Measurements from ENCODE around the gene PRRC2A. TPM values are rescaled to one million over a fixed set of nuclear protein-coding genes. Genes with fewer than 3 reads are reported as not detected.

PRRC2A gene
- total RNA-seq, 4 donors from 2014 or later, result 68.8 to 138 (median 89.2) TPM

GRCh38 chr6:31661262-31662123, 41.0 kb downstream of the PRRC2A start:
- 84% methylated on average over 12 of the region's 12 CpGs for WGBS
- peaks cover 58 to 76% (median 67%) of the 10 kb centered on the region in 4 donors for H3K4me1 ChIP-seq
- intact Hi-C loops (cut with DNase I), result no loop called here

GRCh38 chr6:31662124-31662723, 41.7 kb downstream of the PRRC2A start:
- Histone ChIP-seq H3K36me3 (peaks cover 0 to 33% (median 30%) of the 10 kb centered on the region in 4 donors), H3K27ac (replicated peaks in 1 of 4) (peak overlapping the region in 3 of 4 donors; percentile 1 to 99 (median 50)), H3K9me3 (no peaks in the 10 kb centered on the region), H3K4me3 (no peak overlapping the region), H3K27me3 (no peaks in the 10 kb centered on the region), H3K4me1 (peaks cover 65 to 79% (median 74%) of the 10 kb centered on the region in 4 donors)
- TF ChIP-seq CTCF (IDR thresholded peaks at IDR 0.05), result no peak
- TF ChIP-seq EP300 (IDR thresholded peaks at IDR 0.05), result no peak
- no peak for TF ChIP-seq POLR2A (IDR thresholded peaks at IDR 0.05; ENCODE audit: low read depth)
- TF ChIP-seq POLR2AphosphoS5 (IDR thresholded peaks at IDR 0.05), result no peak
- intact Hi-C loops (cut with DNase I), result no loop called here
- DNase-seq (ENCODE audit: extremely low spot score), result no peak
- 86% methylated on average over 12 of the region's 12 CpGs for WGBS

More at GRCh38 chr6:31661262-31662123, 41.0 kb downstream of the PRRC2A start:
- Histone ChIP-seq H3K9me3 (no peaks in the 10 kb centered on the region), H3K36me3 (peaks cover 0 to 36% (median 31%) of the 10 kb centered on the region in 4 donors), H3K27ac (replicated peaks in 1 of 4) (peak overlapping the region; percentile 84 to 99 (median 89)), H3K4me3 (peak overlapping the region; percentile 68 to 91 (median 70)), H3K27me3 (no peaks in the 10 kb centered on the region)
- no peak for DNase-seq (ENCODE audit: extremely low spot score)
- TF ChIP-seq POLR2A (IDR thresholded peaks at IDR 0.05; ENCODE audit: low read depth) (no peak), POLR2AphosphoS5 (IDR thresholded peaks at IDR 0.05) (no peak), EP300 (IDR thresholded peaks at IDR 0.05) (no peak), CTCF (IDR thresholded peaks at IDR 0.05) (no peak)

GRCh38 chr6:31663126-31663960, 42.8 kb downstream of the PRRC2A start:
- Histone ChIP-seq H3K9me3 (no peaks in the 10 kb centered on the region), H3K27me3 (no peaks in the 10 kb centered on the region), H3K27ac (replicated peaks in 1 of 4) (peak overlapping the region; percentile 95 to 99 (median 98)), H3K36me3 (peaks cover 7 to 33% (median 33%) of the 10 kb centered on the region in 4 donors), H3K4me3 (peak overlapping the region; percentile 66 to 93 (median 78)), H3K4me1 (peaks cover 67 to 79% (median 74%) of the 10 kb centered on the region in 4 donors)
- 64% methylated on average over 9 of the region's 9 CpGs for WGBS
- TF ChIP-seq POLR2AphosphoS5 (IDR thresholded peaks at IDR 0.05) (no peak), EP300 (IDR thresholded peaks at IDR 0.05) (no peak), CTCF (IDR thresholded peaks at IDR 0.05) (no peak), POLR2A (IDR thresholded peaks at IDR 0.05; ENCODE audit: low read depth) (no peak)
- intact Hi-C loops (cut with DNase I), result no loop called here
- no peak for DNase-seq (ENCODE audit: extremely low spot score)

GRCh38 chr6:31663961-31664789, 43.7 kb downstream of the PRRC2A start:
- TF ChIP-seq POLR2AphosphoS5 (IDR thresholded peaks at IDR 0.05) (peak; percentile 48 to 54), CTCF (IDR thresholded peaks at IDR 0.05) (no peak)
- Histone ChIP-seq H3K4me3 (peak overlapping the region; percentile 66 to 93 (median 78)), H3K36me3 (peaks cover 16 to 41% (median 38%) of the 10 kb centered on the region in 4 donors), H3K9me3 (no peaks in the 10 kb centered on the region), H3K27ac (replicated peaks in 1 of 4) (peak overlapping the region; percentile 95 to 99 (median 98)), H3K27me3 (no peaks in the 10 kb centered on the region), H3K4me1 (peaks cover 59 to 79% (median 70%) of the 10 kb centered on the region in 4 donors)
- no peak for DNase-seq (ENCODE audit: extremely low spot score)
- intact Hi-C loops (cut with DNase I), result no loop called here
- WGBS, result 15% methylated on average over 16 of the region's 17 CpGs

All from esophagus muscularis mucosa (tissue), 4 donors.